AG09319 (cell line): Measurements from ENCODE around the gene SGCG.
"Not testable (repeated sequence)": the region's sequence is repeated elsewhere in the genome, so short reads cannot be mapped to it uniquely, and the experiment has no call there.

Experiments used
- DNase-seq: peaks from one replicate; pipeline ENCODE4 v3.0.0-alpha.2; 2010; ENCODE audit warnings: low read depth; ENCODE audit errors: extremely low read depth
- CTCF ChIP-seq: IDR thresholded peaks from 2 replicates; pipeline ENCODE4 v1.5.1; 2011; ENCODE audit warnings: low read depth, mild to moderate bottlenecking, inconsistent platforms, low read length, moderate library complexity

SGCG gene

GRCh38 chr13:23212671-23213070 is 31.9 kb downstream of the SGCG start:
- DNase-seq = no peak

GRCh38 chr13:23231241-23231640 is 50.5 kb downstream of the SGCG start:
- no peak for TF ChIP-seq CTCF

More at GRCh38 chr13:23212671-23213070, 31.9 kb downstream of the SGCG start:
- no peak for TF ChIP-seq CTCF

GRCh38 chr13:23235994-23236393 is 55.2 kb downstream of the SGCG start:
- DNase-seq = no peak
- TF ChIP-seq CTCF = no peak

More at GRCh38 chr13:23231241-23231640, 50.5 kb downstream of the SGCG start:
- DNase-seq = no peak

- no peak for DNase-seq
- no peak for TF ChIP-seq CTCF
These were observed 62.3 kb downstream of the SGCG start for GRCh38 chr13:23243066-23243465.

- DNase-seq = not testable (repeated sequence)
These were observed 67.6 kb downstream of the SGCG start for GRCh38 chr13:23248410-23248809.

- no peak for DNase-seq
- TF ChIP-seq CTCF = no peak
These were observed 73.7 kb downstream of the SGCG start for GRCh38 chr13:23254506-23254905.

- no peak for TF ChIP-seq CTCF
- DNase-seq = no peak
These were observed 86.8 kb downstream of the SGCG start for GRCh38 chr13:23267571-23267970.

- DNase-seq = no peak
- no peak for TF ChIP-seq CTCF
These were observed 87.7 kb downstream of the SGCG start for GRCh38 chr13:23268441-23268840.
